HepG2 (cell line): ENCODE results near the gene NFKBIA. TPM values are rescaled to one million over a fixed set of nuclear protein-coding genes. Genes with fewer than 3 reads are reported as not detected.

Experiments used
- ARID3A ChIP-seq: IDR thresholded peaks from 2 replicates; pipeline ENCODE4 v1.6.1; 2012; ENCODE audit warnings: low read depth, low read length, improper control_type of control experiment
- ATF7-NPFF ChIP-seq: sonication (generic); formaldehyde crosslinking; IDR thresholded peaks from 2 replicates; pipeline ENCODE4 v1.8.1; 2023; ENCODE audit warnings: mild to moderate bottlenecking, low read depth, missing genetic modification reagents, moderate library complexity
- CHD2 ChIP-seq: IDR thresholded peaks from 2 replicates; pipeline ENCODE4 v1.6.1; 2011; ENCODE audit warnings: low read depth, low read length, improper control_type of control experiment
- GLMP ChIP-seq: sonication (generic); formaldehyde crosslinking; IDR thresholded peaks from 2 replicates; pipeline ENCODE4 v1.9.0; 2021; ENCODE audit warnings: missing genetic modification reagents, mild to moderate bottlenecking, borderline replicate concordance
- HDAC6 ChIP-seq: fragments of 200-600 bp; sonication (generic); IDR thresholded peaks from 2 replicates; pipeline ENCODE4 v1.7.0; 2017; ENCODE audit warnings: mild to moderate bottlenecking, antibody characterized with exemption, low read length, low read depth
- HMGXB4 ChIP-seq, 2 experiments: sonication (generic) in 1 of 2; formaldehyde crosslinking in 1 of 2; IDR thresholded peaks; 2 replicates each; pipeline versions ENCODE4 v1.4.0 to v1.6.1; 2018 to 2020; ENCODE audit warnings: missing genetic modification reagents in 2 of 2, borderline replicate concordance in 1 of 2, low read depth in 1 of 2, mild to moderate bottlenecking in 1 of 2, missing biosample characterization in 1 of 2
- POGZ ChIP-seq: sonication (generic); formaldehyde crosslinking; IDR thresholded peaks from 2 replicates; pipeline ENCODE4 v1.4.0; 2020; ENCODE audit warnings: mild to moderate bottlenecking, missing genetic modification reagents
- POLR2AphosphoS2 ChIP-seq: IDR thresholded peaks from 2 replicates; pipeline ENCODE4 v1.6.1; 2011; ENCODE audit warnings: low read depth, low read length, improper control_type of control experiment
- POLR2G ChIP-seq: fragments of 200-400 bp; formaldehyde crosslinking; IDR thresholded peaks from 2 replicates; pipeline ENCODE4 v1.6.1; 2018; ENCODE audit warnings: mild to moderate bottlenecking, low read depth, low read length, moderate library complexity
- PRPF4 ChIP-seq: fragments of 200-400 bp; formaldehyde crosslinking; IDR thresholded peaks from 2 replicates; pipeline ENCODE4 v1.6.1; 2016; ENCODE audit warnings: low read length, low read depth; ENCODE audit not compliant: poor library complexity, severe bottlenecking
- RBM22 ChIP-seq: fragments of 200-400 bp; formaldehyde crosslinking; optimal IDR thresholded peaks from 2 replicates; pipeline ENCODE3; 2017; ENCODE audit warnings: mild to moderate bottlenecking, low read length, moderate library complexity
- RFXAP ChIP-seq: sonication (generic); formaldehyde crosslinking; IDR thresholded peaks from 2 replicates; pipeline ENCODE4 v1.4.0; 2020; ENCODE audit warnings: missing genetic modification reagents, borderline replicate concordance
- SMAD9 ChIP-seq: sonication (generic); formaldehyde crosslinking; IDR thresholded peaks from 2 replicates; pipeline ENCODE4 v1.5.1; 2020; ENCODE audit warnings: mild to moderate bottlenecking, missing genetic modification reagents
- ZNF18 ChIP-seq: sonication (generic); formaldehyde crosslinking; IDR thresholded peaks from 2 replicates; pipeline ENCODE4 v1.8.0; 2022; ENCODE audit warnings: mild to moderate bottlenecking, missing genetic modification reagents; ENCODE audit not compliant: insufficient replicate concordance
- ZNF205 ChIP-seq: IDR thresholded peaks from 2 replicates; pipeline ENCODE4 v1.6.1; 2018; ENCODE audit warnings: missing biosample characterization, missing genetic modification reagents
- ZNF350 ChIP-seq: sonication (generic); formaldehyde crosslinking; IDR thresholded peaks from 2 replicates; pipeline ENCODE4 v1.4.0; 2020; ENCODE audit warnings: mild to moderate bottlenecking, low read depth, missing genetic modification reagents, borderline replicate concordance
- ZNF430 ChIP-seq: sonication (generic); formaldehyde crosslinking; IDR thresholded peaks from 2 replicates; pipeline ENCODE4 v1.9.0; 2021; ENCODE audit warnings: mild to moderate bottlenecking, missing genetic modification reagents
- ZNF567 ChIP-seq: sonication (generic); formaldehyde crosslinking; IDR thresholded peaks from 2 replicates; pipeline ENCODE4 v1.8.1; 2023; ENCODE audit warnings: mild to moderate bottlenecking, missing genetic modification reagents, borderline replicate concordance
- ZNF570 ChIP-seq: sonication (generic); formaldehyde crosslinking; IDR thresholded peaks from 2 replicates; pipeline ENCODE4 v1.4.0; 2020; ENCODE audit warnings: mild to moderate bottlenecking, missing genetic modification reagents, borderline replicate concordance
- ZNF747 ChIP-seq: sonication (generic); formaldehyde crosslinking; IDR thresholded peaks from 2 replicates; pipeline ENCODE4 v1.8.1; 2023; ENCODE audit warnings: missing genetic modification reagents, mild to moderate bottlenecking, borderline replicate concordance
- ZNF891 ChIP-seq: sonication (generic); formaldehyde crosslinking; IDR thresholded peaks from 2 replicates; pipeline ENCODE4 v1.5.0; 2020; ENCODE audit warnings: mild to moderate bottlenecking, missing genetic modification reagents
- polyA plus RNA-seq, 8 experiments: library from polyadenylated mRNA; depleted of rRNA in 3 of 8; stranded (reverse) in 7 of 8; unstranded in 1 of 8; fragments of >200 nt; fragmentation: Illumina TruSeq in 4 of 8; extraction: Trizol in 4 of 8; gene quantifications; 2 replicates each; pipeline versions ENCODE4 v1.2.1 to v1.2.3, GENCODE V29; 2011 to 2016; ENCODE audit warnings: low read depth in 4 of 8, missing spikeins in 1 of 8, mixed read lengths in 1 of 8; ENCODE audit not compliant: insufficient read depth in 1 of 8
- total RNA-seq, 5 experiments: library from RNA; depleted of rRNA; stranded (reverse); fragments of >200 nt; fragmentation: Illumina TruSeq; extraction: Trizol; gene quantifications; 2 replicates each; pipeline ENCODE4 v1.2.3, GENCODE V29; 2016; ENCODE audit warnings: low read depth in 1 of 5

NFKBIA gene
- total and polyA plus RNA-seq, 2 of the 13 experiments (the other 11 are each of a cell fraction or from before 2014, with no cell fraction given): 197 to 319 TPM

- TF ChIP-seq ZNF350: no peak; the same call in 1 of the 2 replicates
- no peak for TF ChIP-seq GLMP
- peak; percentile 36 for TF ChIP-seq POLR2G
- 0 out of 4 replicates have a peak, but pooled peaks of 1 of the 2 experiments have one; percentile 9 for TF ChIP-seq HMGXB4 (CRISPR knock-in tag; IDR thresholded peaks at IDR 0.05; ENCODE audit: borderline replicate concordance in 1 of 2, low read depth in 1 of 2)
- TF ChIP-seq ARID3A: 0 out of 2 replicates have a peak, but pooled peaks have one; percentile 2
- no peak for TF ChIP-seq RFXAP
- no peak for TF ChIP-seq SMAD9 (CRISPR knock-in tag)
- 0 out of 2 replicates have a peak, but pooled peaks have one; percentile 51 for TF ChIP-seq ZNF430 (CRISPR knock-in tag)
- TF ChIP-seq ZNF567 (CRISPR knock-in tag): no peak
- TF ChIP-seq ATF7-NPFF: no peak
- TF ChIP-seq ZNF18 (CRISPR knock-in tag): peak; percentile 77
- TF ChIP-seq POLR2AphosphoS2: 0 out of 2 replicates have a peak, but pooled peaks have one; percentile 1
- 0 out of 2 replicates have a peak, but pooled peaks have one; percentile 70 for TF ChIP-seq HDAC6
- 0 out of 2 replicates have a peak, but pooled peaks have one; percentile 5 for TF ChIP-seq ZNF747
- no peak for TF ChIP-seq CHD2
- no peak for TF ChIP-seq POGZ (CRISPR knock-in tag)
- TF ChIP-seq PRPF4: peak; percentile 39
- TF ChIP-seq ZNF570 (CRISPR knock-in tag): no peak
- peak; percentile 10 for TF ChIP-seq RBM22
- TF ChIP-seq ZNF891 (CRISPR knock-in tag): 0 out of 2 replicates have a peak, but pooled peaks have one; percentile 45
- 0 out of 2 replicates have a peak, but pooled peaks have one; percentile 0 for TF ChIP-seq ZNF205 (CRISPR knock-in tag)
Measured at GRCh38 chr14:35401422-35402265, 2.9 kb downstream of the NFKBIA start (continued).
